ENCODE data around the gene MARK3.
"Not testable (repeated sequence)": the region's sequence is repeated elsewhere in the genome, so short reads cannot be mapped to it uniquely, and the experiment has no call there.

MARK3 gene

GRCh38 chr14:103510724-103511693 is 125.8 kb downstream of the MARK3 start:
- Mint-ChIP-seq H3K27ac (peak overlapping the region; percentile 52), H3K36me3 (ENCODE audit: low read depth) (peaks cover 23% of the 10 kb centered on the region)

GRCh38 chr14:103512180-103512579 is 127.0 kb downstream of the MARK3 start:
- H3K4me1 Mint-ChIP-seq (ENCODE audit: low read depth); H3K27me3 Mint-ChIP-seq: not testable (repeated sequence)

More at GRCh38 chr14:103510724-103511693, 125.8 kb downstream of the MARK3 start:
- Mint-ChIP-seq H3K4me1 (ENCODE audit: low read depth) (no peaks in the 10 kb centered on the region), H3K9me3 (no peaks in the 10 kb centered on the region), H3K27me3 (no peaks in the 10 kb centered on the region), H3K4me3 (no peak overlapping the region)

GRCh38 chr14:103512701-103513611 is 127.7 kb downstream of the MARK3 start:
- Mint-ChIP-seq H3K27me3 (no peaks in the 10 kb centered on the region), H3K27ac (no peak overlapping the region), H3K9me3 (no peaks in the 10 kb centered on the region), H3K4me1 (ENCODE audit: low read depth) (no peaks in the 10 kb centered on the region), H3K36me3 (ENCODE audit: low read depth) (peaks cover 15% of the 10 kb centered on the region), H3K4me3 (no peak overlapping the region)

More at GRCh38 chr14:103512180-103512579, 127.0 kb downstream of the MARK3 start:
- H3K4me3 Mint-ChIP-seq, H3K9me3 Mint-ChIP-seq, H3K27ac Mint-ChIP-seq: not testable (repeated sequence)
- H3K36me3 Mint-ChIP-seq (ENCODE audit: low read depth), result peaks cover 23% of the 10 kb centered on the region

GRCh38 chr14:103514596-103515421 is 129.6 kb downstream of the MARK3 start:
- Mint-ChIP-seq H3K4me1 (ENCODE audit: low read depth) (peaks cover 8% of the 10 kb centered on the region), H3K9me3 (no peaks in the 10 kb centered on the region), H3K27me3 (peaks cover 2% of the 10 kb centered on the region), H3K27ac (no peak overlapping the region), H3K4me3 (no peak overlapping the region), H3K36me3 (ENCODE audit: low read depth) (peaks cover 13% of the 10 kb centered on the region)

GRCh38 chr14:103516426-103517173 is 131.4 kb downstream of the MARK3 start:
- Mint-ChIP-seq H3K27me3 (peaks cover 6% of the 10 kb centered on the region), H3K4me3 (no peak overlapping the region)

GRCh38 chr14:103517174-103517566 is 132.0 kb downstream of the MARK3 start:
- no peaks in the 10 kb centered on the region for H3K9me3 Mint-ChIP-seq
- peaks cover 4% of the 10 kb centered on the region for H3K36me3 Mint-ChIP-seq (ENCODE audit: low read depth)
- peaks cover 8% of the 10 kb centered on the region for H3K4me1 Mint-ChIP-seq (ENCODE audit: low read depth)
- H3K27me3 Mint-ChIP-seq, result peaks cover 6% of the 10 kb centered on the region
- H3K27ac Mint-ChIP-seq, result no peak overlapping the region
- no peak overlapping the region for H3K4me3 Mint-ChIP-seq

More at GRCh38 chr14:103516426-103517173, 131.4 kb downstream of the MARK3 start:
- Mint-ChIP-seq H3K9me3 (no peaks in the 10 kb centered on the region), H3K4me1 (ENCODE audit: low read depth) (peaks cover 8% of the 10 kb centered on the region), H3K36me3 (ENCODE audit: low read depth) (peaks cover 4% of the 10 kb centered on the region), H3K27ac (no peak overlapping the region)

GRCh38 chr14:103517721-103518421 is 132.7 kb downstream of the MARK3 start:
- peaks cover 8% of the 10 kb centered on the region for H3K4me1 Mint-ChIP-seq (ENCODE audit: low read depth)
- H3K4me3 Mint-ChIP-seq, result no peak overlapping the region
- H3K27me3 Mint-ChIP-seq, result peaks cover 6% of the 10 kb centered on the region
- no peaks in the 10 kb centered on the region for H3K36me3 Mint-ChIP-seq (ENCODE audit: low read depth)
- H3K9me3 Mint-ChIP-seq, result no peaks in the 10 kb centered on the region
- H3K27ac Mint-ChIP-seq, result no peak overlapping the region

GRCh38 chr14:103518422-103519042 is 133.3 kb downstream of the MARK3 start:
- no peaks in the 10 kb centered on the region for H3K36me3 Mint-ChIP-seq (ENCODE audit: low read depth)
- H3K9me3 Mint-ChIP-seq, result no peaks in the 10 kb centered on the region
- H3K4me3 Mint-ChIP-seq, result no peak overlapping the region
- H3K27ac Mint-ChIP-seq, result no peak overlapping the region
- peaks cover 8% of the 10 kb centered on the region for H3K4me1 Mint-ChIP-seq (ENCODE audit: low read depth)
- H3K27me3 Mint-ChIP-seq, result peaks cover 8% of the 10 kb centered on the region

- Mint-ChIP-seq H3K36me3 (ENCODE audit: low read depth) (no peaks in the 10 kb centered on the region), H3K9me3 (no peaks in the 10 kb centered on the region), H3K4me3 (peak overlapping the region; percentile 7), H3K27me3 (peaks cover 13% of the 10 kb centered on the region), H3K4me1 (ENCODE audit: low read depth) (peaks cover 8% of the 10 kb centered on the region), H3K27ac (no peak overlapping the region)
Observed at GRCh38 chr14:103519043-103519836, 134.0 kb downstream of the MARK3 start.

GRCh38 chr14:103519837-103520212 is 134.6 kb downstream of the MARK3 start:
- Mint-ChIP-seq H3K4me3 (peak overlapping the region; percentile 53), H3K27ac (no peak overlapping the region), H3K4me1 (ENCODE audit: low read depth) (peaks cover 8% of the 10 kb centered on the region), H3K36me3 (ENCODE audit: low read depth) (no peaks in the 10 kb centered on the region), H3K27me3 (peaks cover 13% of the 10 kb centered on the region), H3K9me3 (no peaks in the 10 kb centered on the region)

- no peak overlapping the region for H3K27ac Mint-ChIP-seq
- H3K4me1 Mint-ChIP-seq (ENCODE audit: low read depth), result peaks cover 8% of the 10 kb centered on the region
- H3K4me3 Mint-ChIP-seq, result peak overlapping the region; percentile 53
- H3K36me3 Mint-ChIP-seq (ENCODE audit: low read depth), result no peaks in the 10 kb centered on the region
- H3K9me3 Mint-ChIP-seq, result no peaks in the 10 kb centered on the region
- peaks cover 13% of the 10 kb centered on the region for H3K27me3 Mint-ChIP-seq
Observed at GRCh38 chr14:103520269-103520656, 135.0 kb downstream of the MARK3 start.

GRCh38 chr14:103520657-103521437 is 135.6 kb downstream of the MARK3 start:
- H3K4me1 Mint-ChIP-seq (ENCODE audit: low read depth), result peaks cover 8% of the 10 kb centered on the region
- H3K9me3 Mint-ChIP-seq, result no peaks in the 10 kb centered on the region
- H3K36me3 Mint-ChIP-seq (ENCODE audit: low read depth), result no peaks in the 10 kb centered on the region
- H3K4me3 Mint-ChIP-seq, result peak overlapping the region; percentile 43
- peaks cover 13% of the 10 kb centered on the region for H3K27me3 Mint-ChIP-seq
- H3K27ac Mint-ChIP-seq, result no peak overlapping the region
